ENCODE data around the gene KPNA4.
A peak's percentile ranks its signal among the peaks of the same experiment; 100 is the strongest.
"Not testable (repeated sequence)": the region's sequence is repeated elsewhere in the genome, so short reads cannot be mapped to it uniquely, and the experiment has no call there.

The KPNA4 gene, protein sequence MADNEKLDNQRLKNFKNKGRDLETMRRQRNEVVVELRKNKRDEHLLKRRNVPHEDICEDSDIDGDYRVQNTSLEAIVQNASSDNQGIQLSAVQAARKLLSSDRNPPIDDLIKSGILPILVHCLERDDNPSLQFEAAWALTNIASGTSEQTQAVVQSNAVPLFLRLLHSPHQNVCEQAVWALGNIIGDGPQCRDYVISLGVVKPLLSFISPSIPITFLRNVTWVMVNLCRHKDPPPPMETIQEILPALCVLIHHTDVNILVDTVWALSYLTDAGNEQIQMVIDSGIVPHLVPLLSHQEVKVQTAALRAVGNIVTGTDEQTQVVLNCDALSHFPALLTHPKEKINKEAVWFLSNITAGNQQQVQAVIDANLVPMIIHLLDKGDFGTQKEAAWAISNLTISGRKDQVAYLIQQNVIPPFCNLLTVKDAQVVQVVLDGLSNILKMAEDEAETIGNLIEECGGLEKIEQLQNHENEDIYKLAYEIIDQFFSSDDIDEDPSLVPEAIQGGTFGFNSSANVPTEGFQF

DNA sequence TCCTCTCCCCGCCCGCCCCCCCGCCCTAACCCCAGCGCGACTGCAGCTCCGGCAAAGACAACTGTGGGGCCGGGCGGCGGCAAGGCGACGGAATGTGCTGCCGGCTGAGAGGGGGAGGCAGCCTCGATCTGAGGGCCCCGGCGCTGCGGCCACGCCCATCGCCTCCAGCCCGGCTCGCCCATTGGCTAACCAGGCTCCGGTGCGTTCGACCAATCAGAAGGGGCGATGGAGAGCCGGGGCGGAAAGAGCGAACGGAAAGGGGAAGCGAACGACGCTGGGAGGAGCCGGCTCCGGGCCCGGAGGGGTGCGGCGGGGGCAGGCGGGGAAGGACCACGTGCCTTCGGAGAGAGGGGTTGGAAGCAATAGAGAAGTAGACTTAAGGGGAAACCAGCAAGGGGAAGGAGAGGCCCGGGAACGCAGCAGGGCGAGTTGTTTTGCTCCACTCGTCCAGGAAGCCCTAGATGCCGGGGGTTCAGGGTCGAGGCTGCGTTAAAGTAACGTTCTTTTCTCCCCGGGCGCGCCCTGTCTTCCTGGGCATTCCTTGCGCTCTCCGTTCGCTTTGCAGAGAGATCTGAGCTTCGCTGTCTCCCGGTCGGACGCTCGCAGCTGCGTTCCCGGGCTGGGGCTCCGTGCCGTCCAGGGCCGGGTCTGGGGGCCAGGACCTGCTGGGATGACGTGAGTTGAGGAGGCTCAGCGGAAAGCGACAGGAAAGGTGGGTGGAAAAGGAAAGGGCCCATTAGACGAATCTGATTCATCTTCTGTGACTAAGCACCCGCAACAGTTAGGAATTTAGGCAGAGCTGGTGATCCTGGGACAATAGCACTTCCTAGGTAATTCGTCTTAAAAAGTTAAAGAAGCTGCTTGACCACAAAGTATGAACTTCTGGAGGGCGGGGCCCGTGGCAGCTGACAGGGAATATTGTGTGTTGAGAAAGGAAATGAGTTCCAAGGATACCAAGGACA lies at the start of gene KPNA4:
Gene KPNA4, minus strand, starts transcription at position 130 of the 962 bp plus-strand sequence. CDS start 289 bp downstream, outside the sequence.
- DNase-seq (ENCODE audit: low read depth) = peak; percentile 96

DNA sequence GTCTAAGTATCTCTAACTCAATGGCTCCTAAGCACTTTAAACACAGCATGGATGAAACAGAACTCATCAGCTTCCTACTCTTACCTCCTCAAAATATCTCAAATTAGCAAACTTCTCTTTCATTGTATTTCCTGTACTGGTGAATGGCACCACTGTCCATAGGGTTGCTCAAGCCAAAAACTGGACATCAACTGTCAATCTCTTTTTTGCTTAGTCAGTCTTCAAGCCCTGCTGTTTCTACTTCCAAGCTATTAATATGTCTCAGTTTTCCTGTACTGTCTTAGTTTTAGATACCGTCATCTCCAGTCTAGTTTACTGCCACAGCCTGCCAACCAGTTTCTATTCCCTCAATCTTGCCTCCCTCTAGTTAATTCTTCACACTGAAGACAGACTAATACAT lies 48.3 kb upstream of the KPNA4 start:
- DNase-seq (ENCODE audit: low read depth) = no peak

DNA sequence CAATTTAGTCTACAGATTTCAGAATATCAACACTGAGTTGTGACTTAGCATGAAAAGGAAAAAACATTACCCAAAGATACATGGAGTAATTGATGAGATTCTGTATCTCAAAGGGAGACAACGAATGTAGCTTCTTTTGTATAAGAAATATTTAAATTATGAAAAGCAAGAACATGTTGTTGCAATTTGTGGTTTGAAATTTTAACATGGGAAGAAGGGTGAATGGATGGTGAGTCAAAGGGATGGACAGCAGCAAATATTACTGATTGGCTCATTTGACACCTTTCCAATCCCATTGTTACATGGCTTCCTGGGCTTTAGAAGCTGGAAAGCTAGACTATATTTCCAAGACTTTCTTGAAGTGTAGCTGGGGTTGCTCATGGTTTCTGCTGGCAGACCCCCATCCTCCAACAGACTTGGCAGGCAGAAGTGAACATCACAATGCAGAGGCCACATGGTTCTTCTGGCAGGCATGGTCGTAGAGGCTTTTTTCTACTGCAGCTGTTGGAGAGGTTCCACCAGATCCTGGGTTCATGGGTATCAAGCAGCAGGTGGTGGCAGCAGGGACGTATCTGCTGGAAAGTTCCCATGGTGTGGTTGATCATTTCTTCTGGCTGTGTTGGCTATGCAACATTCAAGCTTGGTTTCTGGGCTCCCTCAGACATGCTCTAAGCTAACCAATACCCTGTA lies 47.2 kb upstream of the KPNA4 start:
- DNase-seq (ENCODE audit: low read depth) = no peak

DNA sequence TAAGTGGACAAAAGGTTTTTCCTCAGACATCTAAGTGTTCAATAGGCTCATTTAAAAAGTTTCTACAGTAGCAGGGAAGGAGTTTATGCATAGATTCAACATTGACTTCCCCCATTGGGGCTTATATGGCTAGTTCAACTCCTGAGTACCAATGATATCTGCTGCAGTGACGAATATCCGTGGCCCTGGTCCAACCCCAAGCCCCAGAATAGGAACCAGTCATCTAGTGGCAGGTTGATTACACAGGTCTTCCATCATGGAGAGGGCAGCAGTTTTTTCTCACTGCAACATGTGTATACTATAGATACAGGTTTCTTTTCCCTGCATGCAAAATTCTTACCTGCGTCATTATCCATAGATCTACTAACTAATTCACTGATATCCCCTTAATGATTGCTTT lies 45.8 kb upstream of the KPNA4 start:
- DNase-seq (ENCODE audit: low read depth) = no peak

DNA sequence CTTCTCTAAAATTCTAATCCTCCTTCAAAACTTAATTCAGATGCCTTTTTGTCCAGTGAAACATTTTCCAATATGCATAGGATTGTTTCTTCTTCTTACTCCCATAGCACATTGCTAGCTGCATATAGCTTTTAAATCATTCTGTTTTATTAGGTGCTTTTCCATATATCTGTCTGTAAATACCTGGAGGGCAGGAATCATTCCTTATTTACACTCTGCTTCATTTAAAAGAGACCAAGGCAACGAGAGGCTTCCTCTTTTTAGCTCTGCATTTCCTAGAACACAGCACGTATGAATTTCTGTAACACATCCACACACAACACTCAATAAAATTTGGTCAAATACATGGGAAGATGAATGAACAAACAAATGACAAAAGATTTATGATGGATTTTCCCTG lies 43.5 kb upstream of the KPNA4 start:
- DNase-seq (ENCODE audit: low read depth) = no peak

DNA sequence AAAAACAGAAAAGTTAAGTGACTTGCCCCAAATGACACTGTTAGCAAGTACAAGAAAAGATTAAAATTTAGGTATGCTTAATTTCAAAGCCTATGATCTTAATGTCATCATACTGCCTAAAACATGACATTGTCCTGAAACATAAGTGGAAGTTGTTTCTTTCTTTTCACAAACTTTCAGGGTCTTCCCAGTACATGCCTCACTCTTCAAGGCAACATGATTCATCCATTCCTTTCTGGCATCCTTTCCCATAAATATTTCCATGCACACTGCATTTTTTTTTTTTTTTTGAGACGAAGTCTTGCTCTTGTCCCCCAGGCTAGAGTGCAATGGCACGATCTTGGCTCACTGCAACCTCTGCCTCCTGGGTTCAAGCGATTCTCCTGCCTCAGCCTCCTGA lies 42.5 kb upstream of the KPNA4 start:
- no peak for DNase-seq (ENCODE audit: low read depth)

DNA sequence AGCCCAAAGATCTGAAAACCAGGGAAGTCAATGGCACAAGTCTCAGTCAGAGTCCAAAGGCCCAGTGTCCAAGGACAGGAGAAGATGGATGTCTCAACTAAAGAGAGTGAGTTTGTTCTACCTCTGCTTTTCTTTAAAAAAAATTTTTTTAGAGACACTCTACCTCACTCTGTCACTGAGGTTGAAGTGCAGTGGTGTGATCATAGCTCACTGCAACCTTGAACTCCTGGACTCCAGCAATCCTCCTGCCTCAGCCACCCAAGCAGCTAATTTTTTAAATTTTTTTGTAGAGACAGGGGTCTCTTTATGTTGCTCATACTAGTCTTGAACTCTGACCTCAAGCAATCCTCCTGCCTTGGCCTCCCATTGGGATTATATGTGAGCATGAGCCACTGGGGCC lies 39.9 kb upstream of the KPNA4 start:
- no peak for DNase-seq (ENCODE audit: low read depth)

DNA sequence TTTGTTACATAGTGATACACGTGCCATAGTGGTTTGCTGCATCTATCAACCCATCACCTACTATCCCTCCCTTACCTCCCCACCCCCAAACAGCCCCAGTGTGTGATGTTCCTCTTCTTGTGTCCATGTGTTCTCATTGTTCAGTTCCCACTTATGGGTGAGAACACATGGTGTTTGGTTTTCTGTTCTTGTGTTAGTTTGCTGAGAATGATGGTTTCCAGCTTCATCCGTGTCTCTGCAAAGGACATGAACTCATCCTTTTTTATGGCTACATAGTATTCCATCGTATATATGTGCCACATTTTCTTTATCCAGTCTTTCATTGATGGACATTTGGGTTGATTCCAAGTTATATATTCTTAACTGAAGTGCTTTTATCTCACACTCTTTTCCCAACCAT lies 38.5 kb upstream of the KPNA4 start:
- DNase-seq (ENCODE audit: low read depth) = not testable (repeated sequence)

DNA sequence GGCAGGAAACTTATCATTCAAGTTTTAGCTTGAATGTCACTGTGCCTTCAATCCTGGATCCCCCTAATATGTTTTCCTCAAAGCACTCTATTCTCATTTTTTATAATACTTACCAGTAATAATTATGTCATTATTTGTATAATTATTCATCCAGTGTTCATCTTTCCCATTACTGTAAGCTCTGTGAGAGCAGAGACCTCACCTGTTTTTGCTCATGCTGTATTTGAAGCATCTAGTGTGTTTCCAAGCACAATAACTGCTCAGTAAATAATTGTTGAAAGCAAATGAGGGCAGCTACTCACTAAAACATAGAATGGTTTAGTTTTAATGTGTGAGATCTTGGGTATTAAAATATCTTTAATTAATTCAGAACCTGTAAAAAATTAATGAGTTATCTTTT lies 36.9 kb upstream of the KPNA4 start:
- DNase-seq (ENCODE audit: low read depth) = no peak

DNA sequence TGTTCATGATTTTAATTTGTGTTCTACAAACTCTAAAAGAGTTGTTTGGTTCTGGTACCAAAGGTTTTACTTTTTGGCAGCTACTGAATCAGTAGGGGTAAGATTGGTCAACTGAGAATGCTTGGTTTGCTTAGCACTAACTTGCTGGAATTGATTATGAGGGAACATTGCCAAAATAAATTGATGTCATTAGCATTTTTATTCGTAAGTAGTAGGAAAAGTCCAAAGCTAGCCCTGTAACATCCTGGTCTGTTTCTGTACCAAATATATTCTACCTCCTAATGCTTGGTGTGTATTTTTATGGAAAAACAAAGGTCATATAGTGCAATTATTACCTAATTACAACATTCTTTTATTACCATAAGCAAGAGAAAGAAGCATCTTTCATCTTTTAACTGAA lies 35.9 kb upstream of the KPNA4 start:
- no peak for DNase-seq (ENCODE audit: low read depth)

DNA sequence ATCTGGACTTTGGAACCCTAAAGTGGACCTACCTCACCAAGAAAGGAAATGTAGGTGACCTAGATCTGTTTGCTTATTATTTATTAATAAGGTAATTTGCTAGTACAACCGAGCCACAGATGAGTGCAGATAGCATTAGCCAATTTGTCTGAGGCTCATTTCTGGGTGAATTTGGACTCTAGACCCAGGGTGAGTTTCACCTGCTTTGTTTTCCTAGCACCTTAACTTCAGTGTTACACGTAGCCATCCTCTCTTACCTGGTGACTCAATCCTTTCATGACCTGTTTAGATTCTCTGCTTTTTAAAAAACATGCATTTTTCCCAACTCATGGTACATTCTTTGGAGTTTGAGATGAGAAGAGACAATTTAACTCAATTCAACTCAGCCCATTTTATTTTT lies 33.5 kb upstream of the KPNA4 start:
- no peak for DNase-seq (ENCODE audit: low read depth)

DNA sequence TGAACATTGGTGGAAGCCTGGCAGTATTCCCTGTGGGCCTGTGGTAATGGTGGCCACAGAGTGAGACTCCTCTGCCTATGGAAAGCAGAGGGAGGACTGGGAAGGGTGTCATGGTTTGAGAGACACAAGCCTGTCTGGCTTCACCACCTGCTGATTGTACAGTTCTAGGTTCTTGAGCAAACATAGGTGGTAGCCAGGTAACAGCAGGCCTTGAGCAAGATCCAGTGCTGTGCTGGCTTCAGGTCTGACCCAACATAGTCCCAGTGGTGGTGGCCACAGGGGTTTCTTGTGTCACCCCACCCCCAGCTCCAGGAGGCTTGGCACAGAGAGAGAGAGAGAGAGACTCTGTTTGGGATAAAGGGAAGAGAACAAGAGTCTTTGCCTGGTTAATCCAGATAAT lies 22.7 kb upstream of the KPNA4 start:
- DNase-seq (ENCODE audit: low read depth) = no peak

DNA sequence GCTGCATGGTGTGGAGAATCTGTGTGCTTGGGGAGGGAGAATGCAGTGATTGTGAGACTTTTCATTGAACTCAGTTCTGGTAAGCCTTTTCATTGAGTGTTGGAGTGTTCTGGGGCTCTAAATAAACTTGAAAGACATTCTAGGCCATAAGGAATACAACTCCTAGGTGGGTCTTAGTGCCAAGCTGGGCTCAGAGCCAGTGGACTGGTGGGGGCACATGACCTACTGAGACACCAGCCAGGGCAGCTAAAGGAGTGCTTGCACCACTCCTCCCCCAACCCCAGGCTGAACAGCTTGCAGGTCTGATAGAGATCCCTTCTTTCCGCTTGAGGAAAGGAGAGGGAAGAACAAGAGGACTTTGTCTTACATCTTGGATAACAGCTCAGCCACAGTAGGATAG lies 21.7 kb upstream of the KPNA4 start:
- DNase-seq (ENCODE audit: low read depth) = no peak

DNA sequence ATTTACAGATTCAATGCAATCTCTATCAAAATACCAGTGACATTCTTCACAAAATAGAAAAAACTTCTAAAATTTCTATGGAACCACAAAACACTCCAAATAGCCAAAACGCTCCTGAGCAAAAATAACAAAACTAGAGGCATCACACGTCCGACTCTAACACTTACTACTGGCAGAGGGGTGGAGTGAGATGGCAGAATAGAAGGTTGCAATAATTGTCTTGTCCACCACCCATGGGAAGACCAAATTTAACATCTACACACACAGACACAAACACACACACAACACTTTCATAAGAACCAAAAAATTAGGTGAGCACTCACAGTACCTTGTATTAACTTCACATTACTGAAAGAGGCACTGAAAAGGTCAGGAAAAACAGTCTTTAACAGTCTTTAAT lies 21.3 kb upstream of the KPNA4 start:
- no peak for DNase-seq (ENCODE audit: low read depth)

DNA sequence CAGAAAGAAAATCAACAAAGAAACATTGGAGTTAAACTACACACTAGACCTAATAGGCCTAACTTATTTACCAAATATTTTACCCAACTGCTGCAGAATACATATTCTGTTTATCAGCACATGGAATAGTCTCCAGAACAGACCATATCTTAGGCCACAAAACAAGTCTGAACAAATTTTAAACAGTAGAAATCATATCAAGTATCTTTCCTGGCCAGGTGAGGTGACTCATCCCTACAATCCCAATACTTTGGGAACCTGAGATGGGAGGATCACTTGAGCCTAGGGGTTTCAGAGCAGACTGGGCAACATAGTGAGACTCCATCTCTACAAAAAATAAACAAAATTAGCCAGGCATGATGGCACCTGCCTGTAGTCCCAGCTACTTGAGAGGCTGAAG lies 18.1 kb upstream of the KPNA4 start:
- no peak for DNase-seq (ENCODE audit: low read depth)

DNA sequence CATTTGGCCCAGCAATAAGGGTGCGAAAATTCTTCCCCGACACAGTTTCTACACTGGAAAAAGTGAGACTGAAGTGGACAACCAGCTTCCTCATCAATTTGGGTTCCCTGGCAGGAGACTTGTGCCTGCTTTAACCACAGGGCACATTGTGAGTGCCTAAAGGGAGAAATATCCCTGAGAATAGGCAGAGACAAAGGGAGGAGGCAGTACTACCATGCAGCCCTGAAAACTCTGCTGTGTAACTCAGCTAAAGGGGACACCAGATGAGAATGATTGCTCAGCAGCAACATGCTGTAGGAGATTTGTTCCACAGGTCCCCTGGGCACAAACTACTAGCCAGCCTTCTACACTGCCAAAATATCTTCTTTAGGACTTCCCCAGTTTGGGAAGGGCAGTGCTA lies 15.6 kb upstream of the KPNA4 start:
- DNase-seq (ENCODE audit: low read depth) = no peak

DNA sequence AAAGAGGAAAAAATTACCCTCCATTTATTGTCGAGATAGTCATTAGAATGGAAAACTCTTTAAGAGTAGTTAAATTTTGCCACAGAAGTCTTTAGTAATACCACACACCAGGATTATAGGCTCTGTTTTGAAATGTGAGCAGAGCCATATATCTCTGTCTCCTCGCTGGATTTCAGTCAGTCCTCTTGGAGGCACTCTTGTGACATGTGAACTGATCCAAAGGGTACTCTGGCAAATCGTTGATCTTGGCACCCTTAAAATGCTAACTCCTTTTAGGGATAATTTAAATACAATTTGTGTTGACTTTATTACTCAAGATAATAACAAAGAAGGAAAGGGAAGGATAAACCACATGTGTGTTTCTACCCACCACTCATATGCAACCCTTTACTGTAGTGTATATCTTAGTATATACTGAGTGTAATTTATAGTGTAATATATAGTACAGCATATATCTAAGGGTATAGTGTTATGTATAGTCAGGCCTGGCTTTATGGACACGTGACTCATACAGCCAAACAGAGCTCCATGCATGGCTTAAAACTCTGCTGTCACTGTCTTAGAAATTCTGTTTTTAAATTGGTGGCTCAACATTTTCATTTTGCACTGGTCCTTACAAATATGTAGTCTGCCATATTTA lies 12.3 kb upstream of the KPNA4 start:
- no peak for DNase-seq (ENCODE audit: low read depth)

DNA sequence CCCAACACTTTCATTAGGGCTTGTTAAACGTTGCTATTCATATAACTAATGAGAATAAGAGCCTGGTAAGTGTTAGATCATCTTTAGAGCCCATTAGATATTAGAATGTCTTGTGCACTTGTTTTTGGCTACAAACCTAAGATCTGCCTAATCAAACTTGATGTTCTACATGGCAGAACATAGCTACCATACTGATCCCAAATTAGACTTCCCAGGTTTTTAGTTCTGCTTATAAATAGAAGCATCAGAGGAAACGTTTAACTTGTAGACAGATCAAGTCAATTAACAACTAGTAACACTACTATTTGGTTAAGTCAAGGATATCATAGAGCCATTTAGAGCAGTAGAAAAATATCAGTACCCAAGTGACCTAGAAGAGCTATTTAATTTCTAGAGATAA lies 11.7 kb upstream of the KPNA4 start:
- DNase-seq (ENCODE audit: low read depth) = no peak

DNA sequence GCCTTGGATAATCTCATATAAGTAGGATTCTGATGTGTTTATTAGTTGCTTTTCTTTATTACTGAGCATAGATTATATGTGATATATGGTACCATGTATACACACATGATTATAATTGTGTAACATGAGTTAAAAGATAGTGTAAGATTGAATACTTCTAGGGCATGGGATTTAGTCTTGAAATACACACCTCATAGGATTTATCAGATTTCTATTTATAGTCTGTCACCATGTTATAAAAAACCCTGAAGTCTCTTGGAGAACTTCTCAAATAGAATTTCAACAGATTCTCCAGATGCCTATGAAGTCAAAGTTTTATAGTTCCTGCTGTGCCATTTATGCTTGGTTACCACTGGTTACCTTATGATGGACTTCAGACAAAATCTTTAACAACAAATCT lies 11.2 kb upstream of the KPNA4 start:
- DNase-seq (ENCODE audit: low read depth) = no peak

DNA sequence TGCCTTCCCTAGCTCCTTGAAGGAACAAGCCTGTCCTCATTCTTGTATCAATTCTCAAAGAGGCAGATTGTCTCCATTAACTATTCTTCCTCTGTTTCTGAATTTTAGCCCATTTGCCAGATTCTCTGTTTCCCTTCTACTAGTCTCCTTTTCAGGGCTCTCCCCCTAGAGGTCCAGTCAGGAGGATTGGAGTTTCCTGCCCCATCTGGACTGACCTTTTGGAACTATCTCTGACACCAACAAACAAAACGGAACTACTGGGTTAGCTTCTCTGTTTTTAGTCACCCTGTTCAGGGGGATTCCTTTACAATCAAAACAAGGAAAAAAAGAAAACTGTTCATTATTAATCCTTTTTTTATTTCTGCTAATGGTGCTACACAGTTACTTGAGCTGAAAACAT lies 10.2 kb upstream of the KPNA4 start:
- DNase-seq (ENCODE audit: low read depth) = no peak

DNA sequence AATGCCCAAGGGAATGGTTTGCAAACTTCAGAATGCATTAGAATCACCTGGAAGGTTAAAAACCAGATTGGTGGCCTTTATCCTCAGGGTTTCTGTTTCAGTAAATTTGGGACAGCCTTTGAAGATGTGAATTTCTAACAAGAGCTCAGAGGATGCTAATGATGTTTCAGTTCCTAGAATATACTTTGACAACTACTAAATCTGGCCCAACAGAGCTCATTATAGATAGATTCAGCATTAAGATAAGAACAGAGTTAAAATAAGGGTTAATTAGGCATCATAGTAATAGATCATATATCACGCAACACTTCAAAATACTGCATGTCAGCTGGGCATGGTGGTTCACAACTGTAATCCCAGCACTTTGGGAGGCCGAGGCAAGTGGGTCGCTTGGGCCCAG lies 9.3 kb upstream of the KPNA4 start:
- no peak for DNase-seq (ENCODE audit: low read depth)

All from activated T-helper 9 cell treated with anti-CD3 and anti-CD28 coated beads, Interleukin-2, amount 50 U/mL, for 16 hours (primary cell).